ENCODE data around the gene SPRING1.

The SPRING1 gene

GRCh38 chr12:116726694-116727093, 11.2 kb downstream of the SPRING1 start:
- no peak overlapping the region for H2AFZ ChIP-seq (ENCODE audit: low read depth, low read length)
- H3K36me3 ChIP-seq (replicated peaks; ENCODE audit: low read depth, low read length) = peaks cover 6% of the 10 kb centered on the region
- no peaks in the 10 kb centered on the region for H3K9me3 ChIP-seq (ENCODE audit: insufficient read depth, low read length)
- peaks cover 8% of the 10 kb centered on the region; the same call in 1 of the 2 replicates for H4K20me1 ChIP-seq (ENCODE audit: insufficient read depth, low read length)
- H3K4me3 ChIP-seq (ENCODE audit: low read length) = no peak overlapping the region
- H3K4me2 ChIP-seq (ENCODE audit: low read length) = no peak overlapping the region
- no peaks in the 10 kb centered on the region for H3K4me1 ChIP-seq (ENCODE audit: low read length)
- TF ChIP-seq EZH2phosphoT487 (IDR thresholded peaks at IDR 0.05; ENCODE audit: low read depth) (no peak), CTCF (IDR thresholded peaks at IDR 0.05; ENCODE audit: low read depth, low read length) (no peak)
- H3K27ac ChIP-seq (ENCODE audit: low read length) = no peak overlapping the region
- no peak overlapping the region for H3K9ac ChIP-seq (ENCODE audit: low read length)
- no peaks in the 10 kb centered on the region for H3K27me3 ChIP-seq (ENCODE audit: low read depth, low read length)
- H3K79me2 ChIP-seq (ENCODE audit: low read length) = peaks cover 30% of the 10 kb centered on the region

- Histone ChIP-seq H3K4me3 (ENCODE audit: low read length) (no peak overlapping the region), H3K36me3 (replicated peaks; ENCODE audit: low read depth, low read length) (peaks cover 15% of the 10 kb centered on the region), H3K79me2 (ENCODE audit: low read length) (peaks cover 19% of the 10 kb centered on the region), H3K9me3 (ENCODE audit: insufficient read depth, low read length) (no peaks in the 10 kb centered on the region), H2AFZ (ENCODE audit: low read depth, low read length) (no peak overlapping the region), H4K20me1 (ENCODE audit: insufficient read depth, low read length) (peaks cover 7% of the 10 kb centered on the region; the same call in 1 of the 2 replicates), H3K4me2 (ENCODE audit: low read length) (no peak overlapping the region), H3K27ac (ENCODE audit: low read length) (no peak overlapping the region), H3K27me3 (ENCODE audit: low read depth, low read length) (no peaks in the 10 kb centered on the region), H3K9ac (ENCODE audit: low read length) (no peak overlapping the region), H3K4me1 (ENCODE audit: low read length) (peaks cover 13% of the 10 kb centered on the region)
- TF ChIP-seq EZH2phosphoT487 (IDR thresholded peaks at IDR 0.05; ENCODE audit: low read depth) (no peak), CTCF (IDR thresholded peaks at IDR 0.05; ENCODE audit: low read depth, low read length) (no peak)
Measured at GRCh38 chr12:116722245-116722644, 15.6 kb downstream of the SPRING1 start.

- Histone ChIP-seq H3K9ac (ENCODE audit: low read length) (no peak overlapping the region), H3K9me3 (ENCODE audit: insufficient read depth, low read length) (no peaks in the 10 kb centered on the region), H3K4me1 (ENCODE audit: low read length) (peaks cover 13% of the 10 kb centered on the region), H4K20me1 (ENCODE audit: insufficient read depth, low read length) (0 out of 2 replicates have a peak, but pooled peaks cover 4% of the 10 kb centered on the region), H3K79me2 (ENCODE audit: low read length) (peaks cover 2% of the 10 kb centered on the region; the same call in 1 of the 2 replicates), H2AFZ (ENCODE audit: low read depth, low read length) (no peak overlapping the region), H3K27ac (ENCODE audit: low read length) (no peak overlapping the region), H3K36me3 (replicated peaks; ENCODE audit: low read depth, low read length) (peaks cover 27% of the 10 kb centered on the region), H3K4me3 (ENCODE audit: low read length) (no peak overlapping the region), H3K27me3 (ENCODE audit: low read depth, low read length) (no peaks in the 10 kb centered on the region), H3K4me2 (ENCODE audit: low read length) (no peak overlapping the region)
- TF ChIP-seq CTCF (IDR thresholded peaks at IDR 0.05; ENCODE audit: low read depth, low read length) = no peak
Measured at GRCh38 chr12:116719731-116720528, 17.9 kb downstream of the SPRING1 start.

GRCh38 chr12:116718655-116719454, 19.0 kb downstream of the SPRING1 start:
- Histone ChIP-seq H3K27ac (ENCODE audit: low read length) (no peak overlapping the region), H3K4me3 (ENCODE audit: low read length) (no peak overlapping the region), H3K9me3 (ENCODE audit: insufficient read depth, low read length) (no peaks in the 10 kb centered on the region), H3K36me3 (replicated peaks; ENCODE audit: low read depth, low read length) (peaks cover 27% of the 10 kb centered on the region), H3K9ac (ENCODE audit: low read length) (no peak overlapping the region), H3K4me1 (ENCODE audit: low read length) (peaks cover 13% of the 10 kb centered on the region), H2AFZ (ENCODE audit: low read depth, low read length) (no peak overlapping the region), H3K79me2 (ENCODE audit: low read length) (0 out of 2 replicates have a peak, but pooled peaks cover 2% of the 10 kb centered on the region), H3K27me3 (ENCODE audit: low read depth, low read length) (no peaks in the 10 kb centered on the region), H4K20me1 (ENCODE audit: insufficient read depth, low read length) (0 out of 2 replicates have a peak, but pooled peaks cover 4% of the 10 kb centered on the region), H3K4me2 (ENCODE audit: low read length) (no peak overlapping the region)
- no peak for TF ChIP-seq CTCF (IDR thresholded peaks at IDR 0.05; ENCODE audit: low read depth, low read length)
- no peak for TF ChIP-seq EZH2phosphoT487 (IDR thresholded peaks at IDR 0.05; ENCODE audit: low read depth)
